Measurements from ENCODE around the gene ZNF236.

DNA sequence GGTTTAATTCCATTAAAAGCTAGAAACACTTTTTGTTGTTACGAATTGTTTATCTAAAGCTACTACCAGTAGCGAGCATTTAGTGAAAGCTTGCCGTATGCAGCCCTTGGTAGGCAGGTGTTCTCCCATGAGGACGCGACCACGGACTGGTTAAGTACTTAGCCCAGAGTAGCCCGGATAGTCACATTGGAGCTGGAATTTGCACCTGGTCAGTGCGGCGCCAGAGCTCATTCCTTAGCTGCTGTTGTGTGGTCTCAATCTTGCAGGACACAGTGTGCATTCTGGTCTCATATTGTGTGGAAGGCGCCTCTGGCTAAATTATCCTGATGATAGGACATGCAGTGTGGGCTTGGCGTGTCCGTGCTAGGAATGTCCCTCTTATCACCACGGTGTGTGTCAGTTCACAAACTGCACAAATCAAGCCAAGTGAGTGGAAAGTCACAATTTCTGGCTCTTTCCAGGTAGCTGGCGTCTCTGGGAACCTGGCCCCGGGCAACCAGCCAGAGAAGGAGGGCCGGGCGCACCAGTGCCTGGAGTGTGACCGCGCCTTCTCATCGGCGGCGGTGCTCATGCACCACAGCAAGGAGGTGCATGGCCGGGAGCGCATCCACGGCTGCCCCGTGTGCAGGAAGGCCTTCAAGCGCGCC, 133.3 kb downstream of the ZNF236 start:
- TF ChIP-seq POLR2AphosphoS5 (IDR thresholded peaks at IDR 0.05) (no peak), CTCF (IDR thresholded peaks at IDR 0.05) (no peak)

All from sigmoid colon (tissue), 4 donors.